AML-193 (cell line): ENCODE data around the gene GSDME.
A peak's percentile ranks its signal among the peaks of the same experiment; 100 is the strongest.

Experiments used
- DNase-seq, 2 experiments: peaks; one replicate each; lab custom pipeline; 2025; lab: John Stamatoyannopoulos, UW

GSDME gene

DNA sequence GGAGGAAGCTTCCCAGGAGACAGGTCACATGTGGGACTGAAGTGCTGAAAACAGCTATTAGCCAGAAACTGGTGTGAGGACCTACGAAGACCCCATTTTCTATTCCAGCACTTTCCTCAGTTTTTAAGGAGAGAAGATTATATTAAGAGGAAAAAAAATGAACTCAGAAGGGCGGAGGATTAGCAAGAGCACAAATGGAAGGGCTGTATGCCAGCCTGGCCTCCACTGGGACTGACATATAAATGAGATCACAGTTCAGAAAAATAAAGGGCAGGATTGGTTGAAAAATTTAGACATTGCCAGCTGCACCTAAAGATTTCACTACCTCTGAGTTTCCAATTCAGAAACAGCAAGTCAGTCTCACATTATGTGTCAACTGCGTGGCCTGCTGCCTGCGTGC is 53.0 kb downstream of the GSDME start:
- DNase-seq: no peak

DNA sequence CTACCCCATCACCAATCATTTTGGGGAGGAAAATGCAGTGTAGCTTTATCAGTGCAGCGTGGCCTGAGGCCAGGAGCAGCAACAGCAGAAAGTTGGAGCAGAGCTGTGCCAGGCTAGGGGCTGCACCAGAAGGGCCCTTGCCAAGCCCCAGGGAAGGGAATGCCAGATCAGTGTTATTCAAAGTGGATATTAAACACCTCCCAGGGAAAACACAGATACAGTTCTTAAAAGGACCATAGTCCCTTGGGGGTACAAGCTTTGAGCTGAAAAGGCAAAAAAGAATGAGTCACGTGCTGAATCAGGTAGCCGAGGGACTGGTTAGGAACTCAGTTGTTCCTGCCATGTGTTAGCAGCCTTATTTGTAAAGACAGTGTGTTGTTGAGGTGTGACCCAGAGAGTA is 54.0 kb downstream of the GSDME start:
- no peak for DNase-seq

DNA sequence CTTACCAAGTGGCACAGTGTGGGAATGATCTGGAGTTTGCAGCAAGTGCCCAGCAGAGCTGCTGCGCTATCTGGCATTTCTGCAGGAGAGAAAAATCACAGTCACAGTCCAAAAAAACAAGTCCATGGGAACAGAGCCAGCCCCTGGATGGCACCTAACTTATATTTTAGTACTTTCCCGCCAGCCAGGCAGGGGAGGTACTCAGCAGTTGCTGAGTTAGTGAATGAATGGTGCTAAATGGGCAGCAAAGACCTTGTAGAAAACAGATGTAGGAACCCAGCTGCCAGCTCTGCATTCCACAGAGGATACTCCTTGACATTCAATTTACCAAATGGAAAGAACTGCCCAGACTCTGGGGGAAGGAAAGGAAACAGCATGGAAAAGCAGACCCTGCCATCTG is 54.5 kb downstream of the GSDME start:
- DNase-seq: no peak

DNA sequence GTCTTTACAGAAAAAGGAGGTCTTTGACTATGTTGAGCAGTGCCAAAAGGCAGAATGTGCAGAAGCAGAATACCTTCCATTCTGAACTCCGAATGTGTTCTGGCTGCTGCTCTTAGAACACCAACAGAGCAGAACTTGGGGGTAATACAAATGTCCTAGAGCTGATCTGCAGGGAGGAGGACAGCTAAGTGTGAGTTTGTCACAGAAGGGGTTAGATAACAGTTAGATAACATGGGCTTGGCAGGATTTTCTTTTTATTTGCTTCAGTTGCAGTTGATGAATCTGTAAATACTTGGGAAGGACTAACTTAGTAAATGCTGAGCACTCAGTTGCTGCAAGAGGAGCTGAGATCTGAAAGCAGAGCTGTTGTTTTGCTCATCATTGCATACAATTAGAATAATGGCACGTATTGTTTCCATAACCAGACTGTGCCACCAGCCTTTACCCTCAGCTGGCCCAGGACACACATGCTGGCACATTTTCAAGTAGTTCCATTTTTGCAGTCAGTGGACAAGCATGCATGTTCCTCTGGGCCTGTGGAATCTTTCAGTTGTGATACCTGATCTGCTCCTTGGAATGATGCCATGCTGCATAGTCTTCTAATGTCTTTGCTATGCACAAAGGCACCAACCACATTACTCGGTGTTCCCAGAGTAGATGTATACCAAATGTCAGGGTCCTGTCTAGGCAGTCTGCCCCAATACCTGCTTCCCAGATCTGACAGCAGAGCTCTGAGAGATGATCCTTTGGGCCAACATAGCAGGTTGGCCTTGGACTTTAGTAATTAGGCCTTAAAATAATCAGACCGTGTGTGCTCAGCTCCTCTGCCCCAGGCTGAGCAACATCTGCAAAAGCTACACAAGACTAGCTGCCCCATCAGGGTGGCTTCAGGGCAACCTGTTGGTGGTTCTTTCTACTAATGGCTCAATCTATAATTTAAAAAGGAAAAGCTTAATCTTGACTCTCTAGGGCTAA is 55.7 kb downstream of the GSDME start:
- DNase-seq: no peak

DNA sequence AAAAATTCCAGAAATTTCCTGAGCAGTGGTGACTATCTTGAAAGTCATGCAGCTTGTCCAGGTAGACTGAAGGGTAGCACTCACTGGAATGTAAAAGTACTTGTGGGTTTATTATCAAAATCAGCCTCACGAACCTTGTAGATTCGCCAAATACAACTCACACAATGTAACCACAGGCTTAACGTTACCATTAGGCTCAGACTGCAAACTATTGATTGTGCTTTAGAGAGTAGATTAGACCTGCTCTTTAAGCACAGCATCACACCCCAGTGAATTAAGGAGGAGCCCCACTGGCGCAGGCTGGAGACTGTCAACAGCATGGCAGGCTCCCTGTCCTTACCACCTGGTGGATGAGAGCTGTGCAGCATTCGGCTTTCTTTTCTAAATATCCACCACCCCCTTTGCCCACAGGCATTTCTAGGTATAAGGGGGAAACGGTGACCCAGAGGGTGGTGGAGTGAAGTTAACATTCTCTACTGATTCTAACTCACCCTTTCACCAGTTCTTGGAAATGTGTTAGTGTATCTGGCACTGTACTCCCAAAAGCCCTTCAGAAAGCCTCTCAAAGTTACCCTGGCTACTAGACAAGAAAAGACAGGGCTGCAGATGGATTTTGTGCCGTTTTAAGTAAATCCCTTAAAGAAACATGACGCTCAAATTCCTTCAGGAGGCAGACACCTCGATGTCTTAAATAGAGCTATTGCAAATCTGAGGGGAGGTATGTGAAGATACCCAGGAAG is 56.6 kb downstream of the GSDME start:
- DNase-seq: no peak

DNA sequence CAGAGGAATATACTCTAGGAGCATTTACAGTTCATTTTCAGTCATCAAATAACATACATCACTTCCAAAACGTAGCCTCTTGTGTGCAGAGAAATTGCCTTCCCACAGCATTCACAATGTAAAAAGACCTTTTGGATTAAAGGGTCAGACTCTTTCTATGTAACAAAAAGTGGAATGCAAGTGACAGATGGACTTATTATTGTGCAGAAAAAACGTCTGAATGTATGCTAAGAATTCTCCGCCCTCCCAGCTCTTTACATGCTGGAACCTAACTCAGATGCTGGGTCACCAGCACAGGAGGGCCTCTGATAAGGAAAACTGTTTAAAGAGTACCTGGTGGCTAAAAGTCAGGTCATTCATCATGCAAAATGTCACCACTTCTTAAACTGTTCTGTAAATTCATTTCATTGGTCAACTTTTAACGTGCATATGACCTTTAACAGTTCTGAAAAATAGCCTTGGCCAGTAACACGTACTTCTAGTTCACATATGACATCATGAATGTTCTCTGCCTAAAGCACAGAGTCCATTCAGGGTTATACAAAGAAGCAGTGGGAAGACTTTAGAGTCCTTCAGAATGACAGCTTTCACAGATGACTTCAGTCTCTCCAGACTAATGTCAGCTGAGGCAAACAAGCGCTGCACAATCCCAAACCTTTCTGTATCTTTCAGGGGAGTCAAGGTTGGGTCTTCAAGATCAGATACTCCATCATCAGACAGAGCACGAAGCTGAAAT is 58.6 kb downstream of the GSDME start:
- DNase-seq: no peak

DNA sequence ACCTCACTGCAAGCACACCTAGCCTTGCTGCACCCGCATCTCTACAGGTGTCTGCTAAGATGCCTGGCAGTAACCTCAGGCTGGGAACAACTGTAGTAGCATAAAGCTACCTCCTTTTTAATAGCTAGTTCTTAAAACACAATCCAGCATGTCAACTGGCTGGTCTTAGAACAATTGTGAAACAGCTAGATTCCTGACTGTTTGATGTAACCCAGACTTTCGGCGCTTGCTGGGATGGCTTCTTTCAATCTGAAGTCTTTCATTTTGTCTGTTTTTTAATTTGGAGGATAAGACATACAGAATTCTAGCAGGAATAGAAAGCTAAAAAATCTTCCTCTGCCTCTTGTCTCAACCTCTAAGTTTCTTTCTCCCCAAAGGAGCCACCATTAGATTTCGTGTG is 59.8 kb downstream of the GSDME start:
- DNase-seq: no peak

DNA sequence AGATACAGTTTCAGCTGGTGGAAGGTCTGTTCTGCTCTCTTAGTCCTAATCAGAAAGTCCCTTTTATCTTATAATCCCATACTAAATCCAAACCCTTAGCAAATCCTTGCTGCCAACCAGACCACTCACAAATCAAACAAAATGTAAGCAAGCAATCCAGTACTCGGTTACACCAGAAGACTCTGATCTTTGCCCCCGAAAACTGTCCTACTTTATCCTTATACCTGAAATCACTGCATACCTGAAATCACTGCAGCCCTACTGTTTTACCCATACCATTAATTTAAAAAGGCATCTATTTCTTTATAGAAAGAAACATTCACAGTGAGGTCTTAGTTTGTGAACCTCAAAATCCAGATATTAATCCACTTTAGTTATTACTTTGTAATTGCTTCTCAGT is 64.7 kb downstream of the GSDME start:
- no peak for DNase-seq

DNA sequence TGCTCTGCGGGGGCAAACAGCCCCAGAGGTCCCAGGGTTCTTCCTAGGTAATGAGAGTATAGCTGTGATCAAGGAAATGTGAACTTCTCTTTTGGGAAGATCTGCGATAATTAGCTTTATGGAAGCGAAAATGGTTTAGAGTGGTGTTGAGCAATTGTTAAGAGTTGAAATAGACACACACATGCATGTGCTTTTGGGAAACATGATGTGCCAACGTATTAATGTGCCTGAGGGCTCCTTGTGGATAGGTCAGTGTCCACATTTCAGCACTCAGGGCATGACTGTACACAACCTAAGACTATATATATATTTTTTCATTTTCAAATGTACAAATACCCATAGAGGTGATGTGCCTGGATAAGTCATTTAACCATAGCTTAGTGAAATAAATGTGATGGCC is 67.0 kb downstream of the GSDME start:
- no peak for DNase-seq

DNA sequence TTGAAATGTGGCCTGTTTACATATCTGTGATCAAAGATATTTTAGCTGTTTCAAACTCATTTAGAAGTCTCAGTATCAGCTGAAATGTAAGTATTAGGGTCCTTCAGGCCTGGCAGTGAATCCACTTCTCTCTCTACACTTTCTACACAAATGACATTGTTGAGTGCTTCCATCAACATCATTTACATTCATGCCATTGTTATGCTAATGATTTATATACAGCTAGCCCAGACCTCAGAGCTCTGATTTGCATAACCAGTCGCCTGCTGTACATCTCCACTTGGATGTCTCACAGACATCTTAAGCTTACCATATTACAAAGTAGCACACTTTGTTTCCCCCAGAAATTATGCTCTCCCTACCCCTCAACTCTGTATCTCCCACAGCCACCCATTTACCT is 71.6 kb downstream of the GSDME start:
- DNase-seq: no peak

DNA sequence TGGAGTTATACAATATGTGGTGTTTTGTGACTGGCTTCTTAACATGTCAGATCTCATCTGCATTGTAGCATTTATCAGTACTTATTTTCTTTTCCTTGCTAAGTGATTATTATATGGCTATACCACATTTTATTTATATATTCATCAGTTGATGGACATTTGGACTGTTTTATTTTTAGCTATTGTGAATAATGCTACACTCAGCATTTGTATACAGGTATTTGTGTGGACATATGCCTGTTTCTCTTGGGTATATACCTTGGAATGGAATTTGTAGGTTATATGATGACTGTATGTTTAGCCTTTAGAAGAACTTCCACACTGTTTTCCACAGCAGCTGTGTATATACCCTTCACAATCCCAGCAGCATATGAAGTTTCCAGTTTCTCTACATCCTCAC is 86.5 kb downstream of the GSDME start:
- DNase-seq: no peak

DNA sequence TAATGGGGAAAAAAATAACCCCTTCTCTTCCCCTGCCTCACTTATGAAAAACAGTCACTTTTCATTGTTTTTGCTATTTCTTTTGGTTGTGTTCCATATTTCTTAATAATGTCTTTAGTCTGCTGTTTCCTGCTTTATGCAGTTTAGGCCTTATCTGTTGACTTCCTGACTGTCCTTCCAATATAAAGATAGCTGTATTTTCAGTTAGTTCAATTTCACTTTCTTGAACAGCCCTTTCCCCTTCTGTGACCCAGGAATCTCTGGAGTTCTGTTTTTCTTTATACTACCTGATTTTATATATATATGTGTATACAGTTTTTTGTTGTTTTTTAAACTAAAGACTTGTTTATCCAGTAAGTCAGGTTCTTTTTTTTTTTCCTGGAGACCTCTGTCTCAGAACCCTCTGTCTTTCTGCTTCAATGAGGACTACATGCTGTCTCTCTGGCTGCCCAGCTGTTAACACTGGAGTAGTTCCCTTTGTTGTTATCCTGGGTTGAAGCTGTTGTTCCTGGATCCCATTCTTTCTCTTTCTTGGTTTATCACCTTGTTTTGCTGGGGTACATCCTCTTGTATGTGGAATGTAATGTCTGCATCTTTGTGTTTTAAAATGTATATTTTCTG is 87.2 kb downstream of the GSDME start:
- no peak for DNase-seq

DNA sequence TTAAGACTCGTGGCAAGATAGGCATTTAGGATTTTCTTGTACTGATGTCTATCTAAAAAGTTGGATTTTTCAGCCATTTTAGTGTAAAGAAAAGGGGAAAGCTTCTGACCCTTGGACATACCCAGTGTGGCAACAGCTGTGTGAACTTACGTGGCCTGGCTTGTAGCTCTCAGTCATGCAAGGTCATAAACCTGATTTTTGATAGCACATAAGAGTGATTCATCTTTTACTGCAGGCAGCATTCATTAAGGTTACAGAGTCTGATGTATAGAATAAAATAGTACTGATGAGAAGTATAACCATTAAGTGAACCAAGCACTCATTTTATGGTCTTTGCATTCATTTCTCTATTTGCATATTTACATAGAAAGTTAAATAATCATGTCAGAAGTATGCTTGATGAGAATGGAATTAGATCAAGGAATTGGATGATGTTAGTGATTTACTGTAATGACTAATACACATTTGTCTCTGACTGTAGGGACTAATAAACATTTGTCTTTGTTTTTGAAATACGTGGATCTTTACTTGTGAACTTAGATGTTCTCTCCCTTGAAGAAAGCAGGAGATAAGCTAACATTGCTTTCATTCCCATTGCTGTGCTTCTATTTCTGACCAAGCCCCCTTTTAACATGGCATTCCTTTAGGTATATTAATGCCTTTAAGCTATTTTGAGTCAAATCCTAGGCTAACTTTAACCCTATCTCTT is 88.2 kb downstream of the GSDME start:
- DNase-seq: no peak

DNA sequence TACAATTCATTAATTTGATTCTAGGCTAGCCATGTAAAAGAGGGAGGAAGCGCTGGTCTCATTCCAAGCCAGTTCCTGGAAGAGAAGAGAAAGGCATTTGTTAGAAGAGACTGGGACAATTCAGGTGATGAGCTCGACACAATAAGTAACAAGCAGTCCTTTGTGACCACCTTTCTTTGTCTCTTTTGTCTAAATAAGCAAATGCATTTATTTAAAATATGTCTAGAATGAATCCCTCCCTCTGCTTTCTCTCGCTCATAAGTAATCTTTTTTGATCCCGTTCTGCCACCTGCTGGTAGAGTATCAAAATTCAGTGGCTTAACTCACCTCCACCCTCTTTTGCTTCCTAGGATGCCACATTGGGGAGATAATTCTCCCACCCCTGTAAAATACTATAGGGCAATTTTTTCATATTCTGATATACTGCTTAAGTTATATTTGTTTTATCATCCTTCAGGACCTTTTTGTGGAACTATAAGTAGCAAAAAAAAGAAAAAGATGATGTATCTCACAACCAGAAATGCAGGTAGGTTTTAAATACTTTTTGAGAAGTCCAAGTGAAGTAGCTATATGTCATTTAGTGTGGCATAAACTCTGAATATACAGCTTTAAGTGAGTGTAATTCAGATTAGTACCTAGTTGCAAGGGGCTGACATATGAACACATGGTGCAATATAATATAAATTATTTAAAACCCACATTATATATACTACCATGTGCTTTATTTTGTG is 91.5 kb downstream of the GSDME start:
- peak; percentile 24 to 33 for DNase-seq

DNA sequence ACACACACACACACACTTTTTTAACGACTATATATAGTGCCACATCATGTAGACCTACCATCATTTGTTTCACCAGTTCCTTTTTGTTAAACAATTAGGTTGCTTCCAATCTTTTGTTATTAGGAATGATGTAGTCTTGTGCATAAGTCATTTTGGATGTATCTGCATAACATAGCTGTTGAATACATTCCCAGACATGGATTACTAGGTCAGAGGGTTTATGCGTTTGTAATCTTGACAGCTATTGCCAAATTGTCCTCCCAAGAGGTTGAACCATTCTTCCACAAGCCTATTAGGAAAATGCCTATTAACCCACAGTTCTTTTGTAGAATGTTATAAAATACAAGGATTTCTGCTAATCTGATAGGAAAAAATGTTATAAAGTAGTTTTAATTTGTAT is 96.7 kb downstream of the GSDME start:
- no peak for DNase-seq

DNA sequence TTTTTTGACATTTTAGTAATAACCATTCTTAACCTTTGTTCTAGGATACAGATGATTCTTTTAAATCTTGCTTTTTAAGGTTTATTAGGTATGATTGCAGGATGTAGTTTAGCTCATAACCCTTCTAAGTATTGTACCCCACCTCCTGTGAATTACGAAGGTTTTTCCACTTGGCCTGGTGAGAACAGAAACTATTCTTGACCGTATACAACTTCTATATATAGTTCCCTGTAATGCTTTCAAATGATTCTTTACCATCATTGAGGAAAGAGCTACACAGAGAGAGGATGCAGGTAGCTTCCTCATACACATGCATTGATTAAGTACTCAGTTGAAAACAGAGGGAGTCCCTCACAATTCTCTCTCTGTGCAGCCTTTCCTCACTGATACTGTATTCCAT is 97.8 kb downstream of the GSDME start:
- DNase-seq: no peak

DNA sequence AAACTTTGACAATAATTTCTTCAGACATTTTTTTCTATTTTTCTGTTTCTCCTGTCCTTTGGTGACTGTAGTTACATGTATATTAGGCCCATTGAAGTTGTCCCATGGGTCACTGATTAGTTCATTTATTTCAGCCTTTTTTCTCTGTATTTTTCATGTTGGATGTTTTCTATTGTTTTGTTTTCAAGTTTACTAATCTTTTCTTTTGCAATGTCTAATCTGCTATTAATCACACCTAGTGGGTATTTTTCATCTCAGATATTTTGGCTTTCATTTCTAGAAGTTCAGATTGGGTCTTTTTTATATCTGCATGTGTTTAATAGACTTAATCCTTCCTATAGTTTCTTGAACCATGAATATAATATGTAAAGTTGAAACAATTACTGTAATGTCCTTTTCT is 99.3 kb downstream of the GSDME start:
- no peak for DNase-seq

DNA sequence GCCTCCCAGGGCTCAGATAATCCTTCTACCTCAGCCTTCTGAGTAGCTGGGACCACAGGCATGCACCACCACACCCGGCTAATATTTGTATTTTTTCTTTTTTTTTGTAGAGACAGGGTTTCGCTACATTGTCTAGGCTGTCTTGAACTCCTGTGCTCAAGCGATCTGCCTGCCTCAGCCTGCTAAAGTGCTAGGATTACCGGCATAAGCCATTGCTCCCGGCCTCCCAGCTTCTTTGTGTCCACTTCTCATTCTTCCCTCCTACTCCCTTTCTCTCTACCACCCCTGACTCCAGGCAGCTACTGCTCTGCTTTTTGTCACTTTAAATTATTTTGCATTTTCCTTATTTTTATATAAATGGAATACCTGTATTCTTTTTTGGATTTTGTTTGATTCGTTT is 100.7 kb downstream of the GSDME start:
- DNase-seq: no peak

DNA sequence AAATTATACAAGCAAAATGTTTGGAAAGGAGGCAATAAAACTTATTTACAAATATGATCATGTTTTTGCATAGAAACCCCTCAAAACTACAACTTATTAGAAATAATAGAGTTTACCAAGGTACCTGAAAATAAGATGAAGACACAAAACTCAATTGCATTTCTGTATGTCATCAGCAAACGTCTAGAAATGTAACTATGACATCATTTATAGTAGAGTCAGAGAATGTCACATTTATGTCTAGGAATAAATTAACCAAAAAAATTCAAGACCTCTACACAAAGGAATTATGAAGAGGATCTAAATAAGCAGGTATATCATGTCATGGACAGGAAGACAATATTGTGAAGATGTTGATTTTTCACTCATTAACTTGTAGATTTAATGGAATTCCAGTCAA is 103.0 kb downstream of the GSDME start:
- no peak for DNase-seq

DNA sequence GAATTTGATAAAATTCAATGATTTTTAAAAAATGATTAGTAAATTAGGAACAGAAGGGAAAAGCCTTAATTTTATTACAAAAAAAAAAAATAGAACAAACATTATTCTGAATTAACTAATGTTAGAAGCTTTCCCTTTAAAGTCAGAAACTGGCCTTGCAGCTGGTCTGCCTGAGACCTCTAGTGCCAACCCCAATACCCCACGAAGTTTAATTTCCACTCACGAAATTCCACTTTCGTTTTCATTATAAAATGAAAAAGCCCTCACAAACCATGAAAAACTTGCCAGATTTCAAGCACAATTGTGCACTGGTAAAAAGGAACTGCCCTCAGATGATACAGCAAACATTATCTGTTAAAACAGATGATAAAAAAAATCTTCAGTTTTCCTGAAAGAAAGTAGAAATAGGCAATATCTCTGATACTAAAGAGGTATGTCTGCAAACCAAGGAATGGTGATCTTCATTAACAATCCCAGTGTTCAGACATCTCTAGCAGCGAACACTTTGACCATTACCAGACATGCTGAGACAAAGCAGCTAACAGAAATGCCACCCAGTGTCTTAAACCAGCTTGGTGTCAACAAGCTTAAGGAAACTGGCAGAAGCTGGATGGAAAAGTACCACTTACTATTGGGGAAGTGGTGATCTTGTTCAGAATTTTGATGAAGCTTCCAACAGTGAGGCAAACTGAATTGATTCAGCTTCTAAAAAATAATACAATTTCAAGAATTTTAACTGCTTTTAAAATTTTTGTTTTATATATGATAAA is 103.8 kb downstream of the GSDME start:
- DNase-seq: peak in 1 of 2 experiments; percentile 5
